GM18861 (cell line): Measurements from ENCODE around the gene EPB41L4B.
"Not testable (repeated sequence)": the region's sequence is repeated elsewhere in the genome, so short reads cannot be mapped to it uniquely, and the experiment has no call there.

Experiments used
- ATAC-seq: cut with Tn5 transposase; IDR thresholded peaks from one replicate; pipeline ENCODE4 v1.9.1; 2021; ENCODE audit not compliant: unreplicated experiment

The EPB41L4B gene

DNA sequence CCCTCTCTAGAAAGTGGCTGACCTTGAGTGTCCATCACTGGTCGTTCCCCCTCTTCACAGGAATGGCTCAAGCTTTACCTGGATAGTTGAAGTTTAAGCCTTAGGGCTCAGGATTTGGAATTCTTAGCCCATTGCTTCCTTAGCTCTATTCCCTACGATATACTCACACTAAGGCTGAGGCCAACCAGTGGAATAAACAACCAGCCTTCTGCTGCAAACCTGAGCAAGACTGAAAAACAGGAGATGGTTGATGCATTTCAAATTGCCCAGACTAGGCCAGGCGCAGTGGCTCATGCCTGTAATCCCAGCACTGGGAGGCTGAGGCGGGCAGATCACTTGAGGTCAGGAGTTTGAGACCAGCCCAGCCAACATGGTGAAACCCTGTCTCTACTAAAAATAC is 194.2 kb downstream of the EPB41L4B start:
- ATAC-seq = not testable (repeated sequence)

DNA sequence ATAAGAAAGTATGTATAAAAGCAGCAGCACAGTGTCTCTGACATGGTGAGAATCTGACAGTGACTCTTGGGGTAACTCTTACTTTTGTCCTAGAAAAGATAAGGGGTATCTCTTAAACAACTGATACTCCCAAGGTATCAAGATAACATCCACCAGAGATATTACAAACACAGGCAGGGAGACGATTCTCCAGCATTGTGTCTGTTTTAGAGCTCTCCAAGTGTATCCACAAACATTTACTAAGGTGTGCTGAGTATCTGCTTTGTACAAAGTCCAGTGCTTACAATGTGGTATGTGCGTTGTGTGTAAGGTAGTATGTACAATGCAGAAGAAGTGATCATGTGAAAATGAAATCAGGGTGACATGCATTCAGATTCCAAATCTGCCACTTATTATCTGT is 196.7 kb downstream of the EPB41L4B start:
- ATAC-seq = no peak

DNA sequence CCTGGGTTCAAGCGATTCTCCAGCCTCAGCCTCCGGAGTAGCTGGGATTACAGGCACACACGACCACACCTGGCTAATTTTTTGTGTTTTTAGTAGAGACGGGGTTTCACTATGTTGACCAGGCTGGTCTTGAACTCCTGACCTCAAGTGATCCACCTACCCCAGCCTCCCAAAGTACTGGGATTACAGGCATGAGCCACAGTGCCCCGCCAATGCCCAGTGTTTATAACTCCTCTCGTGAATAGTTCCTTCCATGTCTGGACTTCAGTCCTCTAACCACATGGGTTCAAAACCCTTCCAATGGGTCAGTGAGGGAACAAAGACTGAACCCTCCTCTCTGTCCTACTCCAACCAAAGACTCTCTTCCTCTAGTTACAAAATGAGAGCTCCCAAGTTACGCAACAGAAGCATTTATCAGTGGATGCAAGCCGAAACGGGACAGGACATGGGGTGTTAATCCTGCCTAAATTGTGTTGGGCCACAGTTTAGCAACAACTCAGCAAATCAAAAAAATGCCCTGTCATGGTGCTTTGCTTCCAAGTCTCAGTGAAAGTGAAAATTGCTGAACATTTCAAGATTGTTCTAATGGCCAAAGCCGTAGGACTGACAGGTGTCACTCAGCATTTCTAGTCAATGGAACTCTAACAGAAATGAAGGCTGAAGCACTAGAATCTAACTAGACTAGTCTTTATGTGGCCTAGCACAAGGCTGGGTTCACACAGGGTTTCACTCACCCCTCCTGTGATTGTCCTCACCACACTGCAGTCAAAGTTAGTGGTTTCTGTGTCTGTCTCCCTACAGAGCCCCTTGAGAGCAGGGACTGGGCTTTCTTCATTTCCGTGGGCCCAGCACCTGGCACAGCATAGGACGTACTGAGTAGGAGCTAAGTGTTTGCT is 197.9 kb downstream of the EPB41L4B start:
- ATAC-seq = no peak
